Activated CD8-positive, alpha-beta memory T cell treated with anti-CD3 and anti-CD28 coated beads, Interleukin-2, amount 50 U/mL, for 4 hours (primary cell): ENCODE results near the gene IGFBP5.

Source experiments
- DNase-seq: peaks from one replicate; pipeline ENCODE4 v3.0.0-alpha.2; 2020

The IGFBP5 gene

DNA sequence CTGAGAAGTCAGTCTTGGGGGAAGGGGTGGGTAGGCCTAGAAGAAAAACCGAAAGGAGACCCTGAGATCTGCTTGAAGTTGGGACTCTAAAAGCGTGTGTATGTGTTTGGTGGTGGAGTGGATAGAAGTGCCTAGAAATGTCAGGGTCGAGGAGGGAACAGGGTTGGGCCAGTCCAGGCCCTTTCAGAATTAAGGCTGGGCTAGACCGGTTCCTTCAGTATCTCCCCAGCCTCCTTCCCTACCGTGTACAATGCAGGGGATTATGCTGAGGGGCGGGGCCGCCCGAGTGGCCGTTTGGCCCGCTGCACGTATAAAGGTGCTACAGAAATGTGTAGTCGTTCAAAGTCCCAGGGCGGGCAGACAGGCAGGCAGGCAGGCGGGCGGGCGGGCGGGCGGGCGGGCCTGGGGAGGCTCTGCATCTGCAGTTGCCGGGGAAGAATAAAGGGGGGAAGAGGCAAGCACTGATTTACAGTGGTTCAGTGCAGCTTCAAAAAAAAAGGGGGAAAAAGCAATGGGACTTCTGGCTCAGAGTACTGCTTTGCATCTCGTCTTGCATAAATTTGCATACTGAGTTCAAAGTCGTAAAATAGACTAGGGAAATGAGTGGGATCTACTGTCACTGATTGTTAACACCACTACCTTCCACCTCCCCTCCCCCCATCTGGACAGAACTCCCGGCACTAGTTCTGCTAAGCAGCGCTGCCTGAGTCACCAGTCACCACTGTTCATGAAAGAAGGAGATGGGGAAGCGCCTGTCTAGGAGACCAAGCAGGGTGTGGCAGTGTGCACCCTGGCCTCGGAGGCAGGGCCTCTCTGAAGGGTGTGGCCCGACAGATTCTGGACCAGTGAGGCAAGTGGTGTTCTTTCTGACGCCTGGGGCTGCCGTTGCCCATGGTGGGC is 58.5 kb downstream of the IGFBP5 start:
- DNase-seq, result no peak

DNA sequence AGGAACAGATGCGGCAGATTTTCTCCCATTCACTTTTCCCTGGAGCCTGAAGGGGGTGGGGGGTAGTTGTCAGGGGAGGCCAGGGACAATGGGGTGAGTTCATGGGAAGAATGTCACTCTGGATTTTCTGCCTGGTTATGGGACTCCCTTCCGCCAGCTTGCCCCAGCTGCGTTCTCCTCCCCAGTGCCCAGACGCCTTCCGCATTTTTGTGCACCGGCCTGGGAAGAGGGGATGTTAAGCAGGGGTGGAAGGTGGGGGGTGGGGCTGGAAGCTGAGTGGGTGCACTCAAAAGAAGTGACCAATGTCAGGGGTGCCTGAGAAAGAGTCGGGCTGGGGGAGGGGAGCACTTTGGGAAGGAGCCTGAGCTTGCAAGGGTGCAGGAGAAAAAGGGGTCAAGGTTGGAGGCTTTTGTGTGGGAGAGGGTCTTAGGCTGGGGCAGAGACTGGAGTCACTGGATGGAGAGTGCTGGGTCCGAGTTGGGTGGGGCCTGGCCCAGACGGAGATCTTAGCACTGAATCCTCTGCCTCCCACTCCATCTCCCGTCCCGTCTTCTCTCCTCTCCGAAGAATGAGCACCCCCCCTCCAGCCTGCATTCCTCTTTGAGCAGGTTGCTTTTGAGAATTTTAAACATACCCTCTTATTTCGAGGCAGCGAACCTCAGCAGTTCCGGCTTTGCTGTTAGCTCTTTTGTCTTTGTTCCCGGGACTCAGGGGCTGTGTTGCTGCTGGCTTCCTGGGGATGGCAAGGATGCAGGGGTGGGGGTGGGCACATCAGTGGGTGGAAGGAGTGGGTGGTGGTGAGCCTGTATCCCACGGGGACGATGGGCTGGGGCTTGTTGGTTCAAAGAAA is 59.4 kb downstream of the IGFBP5 start:
- DNase-seq, result no peak

DNA sequence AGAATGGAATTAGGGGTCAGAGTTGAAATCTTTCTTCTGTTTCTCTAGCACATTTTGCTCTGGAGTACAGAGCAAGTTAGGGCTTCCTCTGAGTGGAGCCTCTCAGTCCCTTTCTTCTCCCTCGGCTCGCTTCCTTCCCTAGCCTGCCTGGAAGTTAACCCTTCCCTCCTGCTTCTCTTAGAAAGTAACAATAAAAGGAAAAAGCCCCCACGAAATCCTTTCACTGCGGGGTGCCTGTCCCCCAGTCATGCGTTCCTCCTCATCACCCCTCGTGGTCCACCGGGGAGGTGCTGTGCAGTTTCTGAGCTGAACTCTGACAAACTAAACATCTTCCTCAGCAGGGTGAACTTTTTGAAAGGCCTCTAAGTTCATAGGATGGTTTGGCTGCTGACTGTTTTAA is 60.2 kb downstream of the IGFBP5 start:
- DNase-seq, result no peak

DNA sequence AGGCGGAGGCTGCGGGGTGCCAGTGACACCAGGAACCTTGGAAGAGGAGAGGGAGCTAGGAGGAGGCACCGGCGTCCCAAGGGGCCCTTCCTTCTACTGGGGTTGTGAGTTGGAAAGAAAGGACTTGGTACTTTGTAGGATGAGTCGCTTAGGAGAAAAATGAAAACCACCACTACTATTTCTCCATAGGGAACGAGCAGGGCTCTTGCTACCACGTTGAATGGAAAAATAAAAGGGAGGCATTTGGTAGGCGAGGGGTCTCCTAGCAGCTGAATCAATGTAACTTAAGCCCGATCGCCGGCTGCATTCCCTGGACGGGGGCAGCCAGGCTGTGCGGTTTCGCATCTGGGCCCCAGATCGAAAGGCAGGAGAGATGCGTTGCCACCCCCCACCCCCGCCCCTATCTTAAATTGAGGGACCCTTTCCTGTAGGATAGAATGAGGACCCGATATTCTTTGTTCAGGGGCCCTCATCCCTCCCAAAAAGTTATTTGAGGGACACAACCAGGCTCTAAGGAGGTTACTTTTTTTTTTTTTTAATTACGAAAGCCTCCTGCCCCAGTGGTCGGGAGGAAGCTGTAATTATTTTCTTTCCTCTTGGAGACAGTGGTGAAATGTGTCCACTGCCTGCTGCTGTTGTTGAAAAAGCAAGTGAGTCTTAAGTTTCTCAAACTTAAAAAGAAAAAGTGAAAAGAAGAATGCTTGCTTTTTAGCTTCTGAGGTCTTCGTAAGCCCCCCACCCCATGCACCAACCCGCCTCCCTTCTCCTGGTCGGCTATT is 60.8 kb downstream of the IGFBP5 start:
- DNase-seq, result no peak

DNA sequence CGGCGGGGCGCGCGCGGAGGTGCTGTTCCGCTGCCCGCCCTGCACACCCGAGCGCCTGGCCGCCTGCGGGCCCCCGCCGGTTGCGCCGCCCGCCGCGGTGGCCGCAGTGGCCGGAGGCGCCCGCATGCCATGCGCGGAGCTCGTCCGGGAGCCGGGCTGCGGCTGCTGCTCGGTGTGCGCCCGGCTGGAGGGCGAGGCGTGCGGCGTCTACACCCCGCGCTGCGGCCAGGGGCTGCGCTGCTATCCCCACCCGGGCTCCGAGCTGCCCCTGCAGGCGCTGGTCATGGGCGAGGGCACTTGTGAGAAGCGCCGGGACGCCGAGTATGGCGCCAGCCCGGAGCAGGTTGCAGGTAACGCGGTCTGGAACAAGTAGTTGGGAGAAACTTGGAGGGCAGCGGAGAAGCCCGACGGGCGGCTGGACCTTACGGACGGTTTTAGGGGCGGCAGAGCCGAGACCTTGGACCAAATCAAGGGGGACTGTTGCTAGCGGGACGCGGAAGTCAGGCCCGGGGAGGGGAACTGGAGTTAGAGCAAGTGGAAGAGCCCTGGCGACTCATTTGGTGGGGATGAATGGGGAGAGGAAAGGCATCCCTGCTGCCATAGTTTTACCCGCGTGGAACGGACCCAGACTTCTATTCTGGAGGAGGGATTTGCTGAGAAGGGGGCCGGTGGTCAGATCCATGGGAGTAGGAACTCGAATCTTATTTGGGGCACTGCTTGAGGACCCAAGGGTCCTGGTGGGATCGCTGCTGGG is 61.6 kb downstream of the IGFBP5 start:
- no peak for DNase-seq

DNA sequence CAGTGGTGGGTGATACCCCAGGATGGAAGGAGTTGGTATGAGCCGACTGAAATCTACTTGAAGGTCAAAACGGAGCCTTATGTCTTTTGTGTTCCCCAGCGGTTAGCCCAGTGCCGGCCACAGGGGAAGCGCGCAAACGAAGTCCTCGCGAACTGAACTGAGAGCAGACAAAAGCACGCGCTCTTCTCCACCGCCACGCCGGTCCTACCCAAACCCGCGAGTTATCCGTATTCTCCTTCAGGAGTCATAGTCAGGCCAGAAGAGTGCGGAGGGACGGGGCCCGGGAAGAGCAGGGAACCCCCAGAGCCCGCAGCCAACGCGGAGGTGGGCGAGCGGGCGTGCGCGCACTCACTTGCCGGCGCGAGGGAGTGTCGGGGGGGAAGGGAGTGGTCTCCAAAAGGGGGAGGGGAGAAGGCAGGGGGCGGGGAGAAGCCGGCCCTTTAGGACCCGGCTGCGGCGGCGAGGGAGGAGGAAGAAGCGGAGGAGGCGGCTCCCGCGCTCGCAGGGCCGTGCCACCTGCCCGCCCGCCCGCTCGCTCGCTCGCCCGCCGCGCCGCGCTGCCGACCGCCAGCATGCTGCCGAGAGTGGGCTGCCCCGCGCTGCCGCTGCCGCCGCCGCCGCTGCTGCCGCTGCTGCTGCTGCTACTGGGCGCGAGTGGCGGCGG is 62.3 kb downstream of the IGFBP5 start, which contains the start of gene IGFBP2:
TSS of gene IGFBP2 (plus strand) at position 469 of the 664 bp plus-strand sequence. CDS start at position 573, 104 bp downstream.
- DNase-seq, result peak; percentile 30

DNA sequence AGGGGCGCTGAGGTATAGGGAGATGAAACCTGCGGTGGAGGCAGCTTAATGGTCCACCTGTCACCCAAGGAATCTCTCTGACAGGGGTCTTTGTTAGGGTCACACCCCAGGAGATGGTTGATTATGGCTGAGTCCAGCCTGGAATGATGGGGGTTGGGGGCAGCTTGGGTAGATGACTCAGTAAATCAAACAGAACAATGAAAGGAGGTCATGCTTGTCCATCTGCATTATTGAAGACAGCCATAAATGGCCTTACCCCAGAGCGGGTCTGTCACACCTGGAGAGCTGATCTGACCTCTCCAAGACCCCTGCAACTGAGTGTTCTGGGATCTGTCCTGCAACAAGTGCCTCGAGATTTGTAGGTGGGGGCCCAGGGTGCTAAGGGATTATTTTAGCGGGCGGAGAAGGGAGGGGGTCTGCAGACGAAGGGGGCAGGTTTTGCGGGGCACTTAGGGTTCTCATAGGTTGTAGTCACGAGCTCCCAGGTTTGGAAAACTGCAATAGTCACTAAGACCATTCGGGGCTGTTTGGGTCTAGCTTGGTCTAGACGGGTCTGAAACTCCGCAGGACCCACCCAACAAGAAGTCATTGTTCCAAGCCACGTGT is 62.9 kb downstream of the IGFBP5 start:
- DNase-seq, result no peak

DNA sequence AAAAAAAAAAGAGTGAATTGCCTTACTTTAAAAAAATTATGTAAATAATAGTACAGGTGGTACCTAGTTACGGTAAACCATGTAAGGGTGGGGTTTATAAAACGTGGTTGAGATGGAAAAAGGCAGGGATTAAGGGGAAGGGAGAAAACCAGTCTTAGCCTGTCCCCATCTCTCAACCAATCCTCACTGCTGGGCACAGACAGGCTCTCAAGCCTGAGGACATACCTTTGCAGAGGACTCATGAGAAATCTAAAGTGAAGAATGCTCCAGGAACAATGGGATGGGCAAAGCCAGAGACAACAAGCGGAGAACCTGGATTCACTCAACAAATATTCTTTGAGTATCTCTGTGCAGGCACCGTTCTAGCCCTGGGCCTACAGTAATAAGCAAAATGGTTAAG is 65.6 kb downstream of the IGFBP5 start:
- no peak for DNase-seq

DNA sequence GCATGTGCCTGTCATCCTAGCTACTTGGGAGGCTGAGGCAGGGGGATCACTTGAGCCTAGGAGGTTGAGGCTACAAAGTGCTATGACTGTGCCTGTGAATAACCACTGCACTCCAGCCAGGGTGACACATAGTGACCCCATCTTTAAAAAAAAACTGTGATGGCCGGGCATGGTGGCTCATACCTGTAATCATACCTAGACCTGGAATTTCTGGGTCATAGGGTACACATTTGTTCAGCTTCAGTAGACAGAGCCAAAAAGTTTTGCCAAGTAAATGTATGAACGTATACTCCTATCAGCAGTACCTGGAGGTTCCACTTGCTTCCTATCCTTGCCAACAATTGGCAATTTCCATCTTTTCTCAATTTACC is 68.5 kb downstream of the IGFBP5 start:
- DNase-seq, result no peak

DNA sequence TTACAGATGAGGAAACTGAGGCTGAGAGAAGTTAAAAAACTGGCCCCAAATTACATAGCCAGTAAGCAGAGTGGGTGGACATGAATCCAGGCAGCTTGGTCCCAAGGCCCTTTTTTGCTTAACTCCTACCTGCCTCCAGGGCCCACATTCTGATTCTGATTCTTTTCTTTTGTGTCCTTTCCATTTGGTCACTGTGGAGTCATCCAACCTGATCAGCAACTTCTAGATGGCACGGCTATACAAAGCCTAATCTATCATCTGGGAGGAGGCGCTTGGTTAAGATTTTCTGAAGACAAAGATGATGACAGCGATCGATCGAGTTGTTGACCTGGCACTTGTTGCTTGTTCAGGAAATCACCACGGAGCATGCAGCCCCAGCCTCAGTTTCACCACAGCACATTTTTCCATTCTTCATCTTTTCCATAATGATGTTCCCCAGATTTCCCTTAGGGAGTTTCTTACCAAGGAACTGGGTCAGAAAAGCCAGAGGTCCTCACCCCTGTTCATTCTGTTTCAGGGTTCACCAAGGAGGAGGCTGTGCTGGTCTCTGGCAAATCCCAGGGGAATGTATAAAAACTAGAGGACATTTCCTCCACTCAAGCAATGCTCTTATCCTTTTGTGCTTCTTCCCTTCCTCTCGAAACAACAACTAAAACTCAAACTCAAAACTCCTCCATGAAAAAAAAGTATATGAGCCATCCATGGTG is 69.0 kb downstream of the IGFBP5 start:
- DNase-seq, result no peak

DNA sequence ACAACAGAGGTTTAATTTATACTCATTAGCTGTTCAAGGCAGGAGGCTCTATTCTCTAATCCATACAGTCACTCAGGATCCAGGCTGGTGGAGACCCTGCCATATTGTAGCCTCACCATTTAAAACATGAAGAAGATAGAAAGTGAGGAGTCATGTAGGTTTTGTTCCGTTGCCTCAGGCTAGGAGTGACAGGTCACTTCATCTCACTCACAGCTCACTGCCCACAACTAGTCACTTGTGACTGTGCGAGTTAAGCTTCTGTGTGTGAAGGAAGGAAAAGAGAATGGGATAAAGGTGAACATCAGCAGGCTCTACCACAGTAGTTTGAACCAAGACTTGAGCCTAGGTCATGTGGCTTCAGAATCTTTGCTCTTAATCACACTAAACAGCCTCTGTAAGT is 71.1 kb downstream of the IGFBP5 start:
- DNase-seq, result no peak

DNA sequence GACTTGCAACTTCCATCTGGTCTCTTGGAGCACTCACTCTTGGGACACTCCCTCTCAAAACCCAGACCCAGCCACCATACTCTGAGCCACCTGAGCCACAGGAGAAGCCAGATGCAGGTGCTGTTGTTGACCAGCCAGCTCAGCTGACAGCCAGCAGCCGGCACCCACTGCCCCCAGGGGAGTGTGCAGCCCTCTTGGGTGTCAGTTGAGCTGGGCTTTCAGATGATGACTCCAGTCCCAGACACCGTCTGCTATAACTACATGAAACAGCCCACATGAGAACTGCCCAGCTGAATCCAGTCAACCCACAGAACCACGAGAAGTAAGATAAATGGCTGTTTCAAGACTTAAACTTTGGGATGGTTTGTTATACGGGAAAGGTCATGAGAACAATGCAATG is 72.8 kb downstream of the IGFBP5 start:
- no peak for DNase-seq
